Smooth muscle cell (in vitro differentiated cells): ENCODE data around the gene EPG5. TPM values are rescaled to one million over a fixed set of nuclear protein-coding genes. Genes with fewer than 3 reads are reported as not detected.
A peak's percentile ranks its signal among the peaks of the same experiment; 100 is the strongest.

Experiments used
- DNase-seq: peaks from one replicate; lab custom pipeline; 2025; ENCODE audit not compliant: unreplicated experiment; lab: John Stamatoyannopoulos, UW
- H2AFZ ChIP-seq: fragments of 200-600 bp; sonication (generic); 2 replicates; pipeline ENCODE4 v1.6.0; 2016; ENCODE audit warnings: antibody characterized with exemption, low read depth, mild to moderate bottlenecking
- H3F3A ChIP-seq: fragments of 200-600 bp; sonication (generic); 2 replicates; pipeline ENCODE4 v1.6.0; 2017; ENCODE audit warnings: antibody characterized with exemption, low read depth
- H3K27ac ChIP-seq: fragments of 200-600 bp; sonication (generic); 2 replicates; pipeline ENCODE4 v1.5.1; 2016; ENCODE audit warnings: low read depth, mild to moderate bottlenecking
- H3K27me3 ChIP-seq: fragments of 200-600 bp; sonication (generic); 2 replicates; pipeline ENCODE4 v1.6.1; 2016; ENCODE audit warnings: low read depth, mild to moderate bottlenecking
- H3K36me3 ChIP-seq: fragments of 200-600 bp; sonication (generic); 2 replicates; pipeline ENCODE4 v1.5.1; 2016; ENCODE audit warnings: low read depth
- H3K4me1 ChIP-seq: fragments of 200-600 bp; sonication (generic); 2 replicates; pipeline ENCODE4 v1.5.1; 2016; ENCODE audit warnings: low read depth
- H3K4me2 ChIP-seq: fragments of 200-600 bp; sonication (generic); 2 replicates; pipeline ENCODE4 v1.6.0; 2016; ENCODE audit warnings: mild to moderate bottlenecking
- H3K4me3 ChIP-seq: fragments of 200-600 bp; sonication (generic); 2 replicates; pipeline ENCODE4 v1.5.1; 2016; ENCODE audit warnings: mild to moderate bottlenecking
- H3K79me2 ChIP-seq: fragments of 200-600 bp; sonication (generic); 2 replicates; pipeline ENCODE4 v1.6.0; 2016; ENCODE audit warnings: low read depth, mild to moderate bottlenecking
- H3K9ac ChIP-seq: fragments of 200-600 bp; sonication (generic); 2 replicates; pipeline ENCODE4 v1.6.0; 2016; ENCODE audit warnings: low read depth
- H3K9me3 ChIP-seq: fragments of 200-600 bp; sonication (generic); replicated peaks from 2 replicates; pipeline ENCODE4 v1.5.1; 2016; ENCODE audit warnings: low read depth
- H4K20me1 ChIP-seq: fragments of 200-600 bp; sonication (generic); 2 replicates; pipeline ENCODE4 v1.6.0; 2016; ENCODE audit warnings: low read depth
- CTCF ChIP-seq: fragments of 200-600 bp; sonication (generic); IDR thresholded peaks from 2 replicates; pipeline ENCODE4 v1.5.1; 2017; ENCODE audit warnings: borderline replicate concordance, mild to moderate bottlenecking, antibody characterized with exemption; ENCODE audit not compliant: insufficient read depth, poor library complexity, severe bottlenecking
- WGBS: methylation state at CpG from one replicate; pipeline ENCODE4 v1.1.7; 2016; ENCODE audit warnings: low lambda C conversion rate; 5-methylcytosine and 5-hydroxymethylcytosine counted together
- polyA plus RNA-seq: library from polyadenylated mRNA; unstranded; fragments of >200 nt; fragmentation: Nextera tagmentation; extraction: Ambion mirVana; gene quantifications from 2 replicates; pipeline ENCODE4 v1.2.1, GENCODE V29; 2016
- total RNA-seq: library from RNA; depleted of rRNA; stranded (reverse); fragments of >200 nt; gene quantifications from 2 replicates; pipeline ENCODE4 v1.2.3, GENCODE V29; 2014

Gene EPG5
- total and polyA plus RNA-seq, 2 experiments from 2014 or later = 2.7 to 20.8 TPM

- Histone ChIP-seq H3K9me3 (no peaks in the 10 kb centered on the region), H4K20me1 (no peaks in the 10 kb centered on the region), H3K9ac (no peak overlapping the region), H2AFZ (no peak overlapping the region), H3K36me3 (peaks cover 24% of the 10 kb centered on the region), H3K27me3 (no peaks in the 10 kb centered on the region), H3K4me2 (no peak overlapping the region), H3K27ac (no peak overlapping the region), H3F3A (no peaks in the 10 kb centered on the region), H3K79me2 (no peaks in the 10 kb centered on the region), H3K4me1 (no peaks in the 10 kb centered on the region), H3K4me3 (no peak overlapping the region)
- TF ChIP-seq CTCF = no peak
- DNase-seq = no peak
- 98% methylated on average over 4 of the region's 4 CpGs for WGBS
Observed at GRCh38 chr18:45860492-45860891, 106.6 kb downstream of the EPG5 start.

GRCh38 chr18:45859334-45859733 lies 107.8 kb downstream of the EPG5 start:
- Histone ChIP-seq H3K4me2 (no peak overlapping the region), H3K36me3 (peaks cover 12% of the 10 kb centered on the region), H3K79me2 (no peaks in the 10 kb centered on the region), H3K27ac (no peak overlapping the region), H4K20me1 (no peaks in the 10 kb centered on the region), H3K4me1 (no peaks in the 10 kb centered on the region), H3K9ac (no peak overlapping the region), H2AFZ (no peak overlapping the region), H3K27me3 (no peaks in the 10 kb centered on the region), H3K9me3 (no peaks in the 10 kb centered on the region), H3F3A (no peaks in the 10 kb centered on the region), H3K4me3 (no peak overlapping the region)
- DNase-seq = no peak
- 92% methylated on average over 3 of the region's 3 CpGs for WGBS
- TF ChIP-seq CTCF = no peak

- H3K4me3 ChIP-seq = no peak overlapping the region
- no peaks in the 10 kb centered on the region for H3K9me3 ChIP-seq
- H3K36me3 ChIP-seq = no peaks in the 10 kb centered on the region
- no peak for TF ChIP-seq CTCF
- H3F3A ChIP-seq = peaks cover 7% of the 10 kb centered on the region
- no peaks in the 10 kb centered on the region for H3K4me1 ChIP-seq
- H3K79me2 ChIP-seq = no peaks in the 10 kb centered on the region
- no peaks in the 10 kb centered on the region for H4K20me1 ChIP-seq
- no peak overlapping the region for H2AFZ ChIP-seq
- 34% methylated on average over 4 of the region's 4 CpGs for WGBS
- H3K4me2 ChIP-seq = no peak overlapping the region
- H3K27me3 ChIP-seq = no peaks in the 10 kb centered on the region
- no peak for DNase-seq
- peak overlapping the region; percentile 50 for H3K27ac ChIP-seq
- no peak overlapping the region for H3K9ac ChIP-seq
Observed at GRCh38 chr18:45856531-45856930, 110.6 kb downstream of the EPG5 start.

- no peaks in the 10 kb centered on the region for H3K4me1 ChIP-seq
- no peak for TF ChIP-seq CTCF
- H3K27me3 ChIP-seq = no peaks in the 10 kb centered on the region
- peaks cover 11% of the 10 kb centered on the region for H3F3A ChIP-seq
- no peaks in the 10 kb centered on the region for H4K20me1 ChIP-seq
- no peak for DNase-seq
- H3K27ac ChIP-seq = no peak overlapping the region
- no peak overlapping the region for H3K4me2 ChIP-seq
- WGBS = 86% methylated on average over 2 of the region's 2 CpGs
- no peak overlapping the region for H3K9ac ChIP-seq
- no peaks in the 10 kb centered on the region for H3K9me3 ChIP-seq
- H3K36me3 ChIP-seq = no peaks in the 10 kb centered on the region
- no peaks in the 10 kb centered on the region for H3K79me2 ChIP-seq
- H2AFZ ChIP-seq = no peak overlapping the region
- no peak overlapping the region for H3K4me3 ChIP-seq
Observed at GRCh38 chr18:45854036-45854586, 113.0 kb downstream of the EPG5 start.
